ENCODE measurements around the gene ZNF18. TPM values are rescaled to one million over a fixed set of nuclear protein-coding genes. Genes with fewer than 3 reads are reported as not detected.

ZNF18 gene
- total and polyA plus RNA-seq, 2 experiments from 2014 or later, result 5.9 to 9.8 TPM

- Mint-ChIP-seq H3K4me3 (no peak overlapping the region), H3K27me3 (ENCODE audit: insufficient read depth, low read depth, poor library complexity) (no peaks in the 10 kb centered on the region), H3K9me3 (no peaks in the 10 kb centered on the region), H3K27ac (no peak overlapping the region), H3K36me3 (ENCODE audit: low read depth) (no peaks in the 10 kb centered on the region), H3K4me1 (peaks cover 34% of the 10 kb centered on the region)
- TF ChIP-seq REST (IDR thresholded peaks at IDR 0.05; ENCODE audit: unreplicated experiment), result no peak
- no peak for ATAC-seq
- Histone ChIP-seq H3K9me2 (ENCODE audit: insufficient read depth) (no peaks in the 10 kb centered on the region), H3K27ac (ENCODE audit: low read depth) (no peak overlapping the region), H3K4me1 (ENCODE audit: insufficient read depth) (peaks cover 30% of the 10 kb centered on the region), H2AFZ (no peak overlapping the region), H3K27me3 (ENCODE audit: insufficient read depth) (no peaks in the 10 kb centered on the region), H3K4me3 (no peak overlapping the region), H4K20me1 (replicated peaks; ENCODE audit: insufficient read depth) (peaks cover 36% of the 10 kb centered on the region; the same call in 1 of the 2 replicates), H3K36me3 (ENCODE audit: insufficient read depth) (no peaks in the 10 kb centered on the region), H3K79me2 (replicated peaks; ENCODE audit: insufficient read depth) (peaks cover 99% of the 10 kb centered on the region), H3K4me2 (no peak overlapping the region), H3F3A (replicated peaks; ENCODE audit: low read depth) (no peaks in the 10 kb centered on the region)
- no peak for DNase-seq (ENCODE audit: low spot score)
Measured at GRCh38 chr17:12028611-12029010, 31.3 kb upstream of the ZNF18 start.

- DNase-seq (ENCODE audit: low spot score) (no peak), ATAC-seq (no peak; the same call in 2 of the 3 replicates)
- Mint-ChIP-seq H3K36me3 (ENCODE audit: low read depth) (no peaks in the 10 kb centered on the region), H3K27ac (no peak overlapping the region), H3K9me3 (no peaks in the 10 kb centered on the region), H3K4me1 (peaks cover 40% of the 10 kb centered on the region), H3K4me3 (no peak overlapping the region), H3K27me3 (ENCODE audit: insufficient read depth, low read depth, poor library complexity) (no peaks in the 10 kb centered on the region)
- Histone ChIP-seq H3F3A (replicated peaks; ENCODE audit: low read depth) (no peaks in the 10 kb centered on the region), H3K4me3 (no peak overlapping the region), H3K27me3 (ENCODE audit: insufficient read depth) (no peaks in the 10 kb centered on the region), H3K4me1 (ENCODE audit: insufficient read depth) (peaks cover 37% of the 10 kb centered on the region), H4K20me1 (replicated peaks; ENCODE audit: insufficient read depth) (peaks cover 37% of the 10 kb centered on the region), H3K79me2 (replicated peaks; ENCODE audit: insufficient read depth) (peaks cover 99% of the 10 kb centered on the region), H3K27ac (ENCODE audit: low read depth) (no peak overlapping the region), H3K4me2 (no peak overlapping the region), H3K36me3 (ENCODE audit: insufficient read depth) (no peaks in the 10 kb centered on the region), H2AFZ (no peak overlapping the region), H3K9me2 (ENCODE audit: insufficient read depth) (no peaks in the 10 kb centered on the region)
- TF ChIP-seq STAT1 (IDR thresholded peaks at IDR 0.05; ENCODE audit: unreplicated experiment) (no peak), NANOG (IDR thresholded peaks at IDR 0.05; ENCODE audit: borderline replicate concordance) (no peak), CTCF (conservative IDR thresholded peaks at IDR 0.05; ENCODE audit: low read depth in 2 of 2) (no peak), JUNB (IDR thresholded peaks at IDR 0.05; ENCODE audit: unreplicated experiment) (no peak), EZH2phosphoT487 (IDR thresholded peaks at IDR 0.05; ENCODE audit: unreplicated experiment) (no peak), EZH2 (IDR thresholded peaks at IDR 0.05; ENCODE audit: low read depth, unreplicated experiment) (no peak), REST (IDR thresholded peaks at IDR 0.05; ENCODE audit: unreplicated experiment) (no peak), ZNF114 (CRISPR knock-in tag; IDR thresholded peaks at IDR 0.05) (no peak)
Measured at GRCh38 chr17:12027658-12028057, 30.4 kb upstream of the ZNF18 start.

Measured in GM23338 (cell line).